Loucy (cell line): ENCODE measurements around the gene CUL9.
"Not testable (repeated sequence)": the region's sequence is repeated elsewhere in the genome, so short reads cannot be mapped to it uniquely, and the experiment has no call there.

Experiments used
- H2AFZ ChIP-seq: fragments of 200-600 bp; sonication (generic); 2 replicates; pipeline ENCODE4 v1.6.0; 2016; ENCODE audit warnings: antibody characterized with exemption, mild to moderate bottlenecking, low read length, moderate library complexity
- H3F3A ChIP-seq: fragments of 200-600 bp; 2 replicates; pipeline ENCODE4 v1.6.0; 2016; ENCODE audit warnings: antibody characterized with exemption, low read depth, mild to moderate bottlenecking
- H3K27me3 ChIP-seq: fragments of 200-600 bp; sonication (generic); 2 replicates; pipeline ENCODE4 v1.6.1; 2014; ENCODE audit warnings: low read length, mild to moderate bottlenecking; ENCODE audit not compliant: insufficient read depth, poor library complexity, severe bottlenecking
- H3K36me3 ChIP-seq: fragments of 200-600 bp; sonication (generic); 2 replicates; pipeline ENCODE4 v1.6.1; 2016; ENCODE audit warnings: low read length; ENCODE audit not compliant: insufficient read depth
- H3K4me1 ChIP-seq: fragments of 200-600 bp; sonication (generic); 2 replicates; pipeline ENCODE4 v1.5.1; 2014; ENCODE audit warnings: low read length, mild to moderate bottlenecking; ENCODE audit not compliant: insufficient read depth, poor library complexity, severe bottlenecking
- H3K4me2 ChIP-seq: fragments of 200-600 bp; sonication (generic); 2 replicates; pipeline ENCODE4 v1.6.0; 2014; ENCODE audit warnings: antibody characterized with exemption, low read length, low read depth, mild to moderate bottlenecking; ENCODE audit not compliant: poor library complexity, severe bottlenecking
- H3K4me3 ChIP-seq: fragments of 200-600 bp; sonication (generic); 2 replicates; pipeline ENCODE4 v1.5.1; 2014; ENCODE audit warnings: low read length, mild to moderate bottlenecking, mixed read lengths; ENCODE audit not compliant: poor library complexity, severe bottlenecking
- H3K79me2 ChIP-seq: fragments of 200-600 bp; sonication (generic); 2 replicates; pipeline ENCODE4 v1.6.1; 2014; ENCODE audit warnings: low read length; ENCODE audit not compliant: insufficient read depth
- H3K9ac ChIP-seq: fragments of 200-600 bp; sonication (generic); 2 replicates; pipeline ENCODE4 v1.6.0; 2014; ENCODE audit warnings: mild to moderate bottlenecking, low read depth, low read length, moderate library complexity; ENCODE audit not compliant: poor library complexity, severe bottlenecking
- H3K9me2 ChIP-seq: fragments of 200-600 bp; sonication (generic); replicated peaks from 2 replicates; pipeline ENCODE4 v1.6.1; 2016; ENCODE audit warnings: low read depth, low read length, mixed read lengths
- H3K9me3 ChIP-seq: fragments of 200-600 bp; sonication (generic); 2 replicates; pipeline ENCODE4 v1.6.1; 2014; ENCODE audit warnings: mild to moderate bottlenecking, antibody characterized with exemption, low read length, low read depth; ENCODE audit not compliant: insufficient read depth
- H4K20me1 ChIP-seq: fragments of 200-600 bp; sonication (generic); 2 replicates; pipeline ENCODE4 v1.6.0; 2014; ENCODE audit warnings: antibody characterized with exemption, low read length, mild to moderate bottlenecking; ENCODE audit not compliant: insufficient read depth, poor library complexity, severe bottlenecking
- CTCF ChIP-seq: fragments of 200-600 bp; sonication (generic); conservative IDR thresholded peaks from 2 replicates; pipeline ENCODE4 v1.5.1; 2014; ENCODE audit warnings: mild to moderate bottlenecking, antibody characterized with exemption, low read length
- EZH2phosphoT487 ChIP-seq: fragments of 200-600 bp; IDR thresholded peaks from 2 replicates; pipeline ENCODE4 v1.6.1; 2018; ENCODE audit warnings: antibody characterized with exemption, mild to moderate bottlenecking, moderate library complexity, borderline replicate concordance

The CUL9 gene

GRCh38 chr6:43181942-43182860 is at the start of gene CUL9:
Gene CUL9, plus strand, starts transcription at chr6:43182196. Its CDS starts 2,115 bp downstream, at chr6:43184311.
- peaks cover 32% of the 10 kb centered on the region; the same call in 1 of the 2 replicates for H3K36me3 ChIP-seq
- H3K4me1 ChIP-seq: peaks cover 44% of the 10 kb centered on the region
- peak within 1 kb of the TSS; percentile 96 for H3K4me2 ChIP-seq
- H3K9me2 ChIP-seq: no peaks in the 10 kb centered on the region
- no peaks in the 10 kb centered on the region for H3K9me3 ChIP-seq
- peaks cover 36% of the 10 kb centered on the region for H3K79me2 ChIP-seq
- H3K27me3 ChIP-seq: no peaks in the 10 kb centered on the region
- H3F3A ChIP-seq: peaks cover 16% of the 10 kb centered on the region
- peak within 1 kb of the TSS; percentile 100 for H3K4me3 ChIP-seq
- TF ChIP-seq CTCF: no peak
- TF ChIP-seq EZH2phosphoT487: no peak
- peak within 1 kb of the TSS; percentile 86 for H2AFZ ChIP-seq
- H3K9ac ChIP-seq: peak within 1 kb of the TSS; percentile 97
- no peaks in the 10 kb centered on the region for H4K20me1 ChIP-seq

- no peak overlapping the region for H3K4me2 ChIP-seq
- TF ChIP-seq CTCF (no peak), EZH2phosphoT487 (no peak)
- H2AFZ ChIP-seq: no peak overlapping the region
- no peak overlapping the region for H3K4me3 ChIP-seq
- no peaks in the 10 kb centered on the region for H3K27me3 ChIP-seq
- H4K20me1 ChIP-seq: no peaks in the 10 kb centered on the region
- H3K9me3 ChIP-seq: no peaks in the 10 kb centered on the region
- peaks cover 3% of the 10 kb centered on the region; the same call in 1 of the 2 replicates for H3K36me3 ChIP-seq
- no peaks in the 10 kb centered on the region for H3K79me2 ChIP-seq
- H3K9me2 ChIP-seq: no peaks in the 10 kb centered on the region
- H3K4me1 ChIP-seq: peaks cover 18% of the 10 kb centered on the region
- no peak overlapping the region for H3K9ac ChIP-seq
- H3F3A ChIP-seq: no peaks in the 10 kb centered on the region
Measured at GRCh38 chr6:43138267-43138666, 43.7 kb upstream of the CUL9 start.

- H3K79me2 ChIP-seq, H2AFZ ChIP-seq, H3K9me3 ChIP-seq, H3K9me2 ChIP-seq, H3K9ac ChIP-seq, H3K4me3 ChIP-seq, H3K4me2 ChIP-seq, H3K36me3 ChIP-seq, H3F3A ChIP-seq, H4K20me1 ChIP-seq, H3K27me3 ChIP-seq: not testable (repeated sequence)
- peaks cover 20% of the 10 kb centered on the region for H3K4me1 ChIP-seq
Measured at GRCh38 chr6:43139973-43140372, 42.0 kb upstream of the CUL9 start.
